B cell (primary cell): ENCODE results near the gene CTIF. TPM values are rescaled to one million over a fixed set of nuclear protein-coding genes. Genes with fewer than 3 reads are reported as not detected.

ENCODE experiments used
- ATAC-seq: fragments of 200-7000 bp; cut with Tn5 transposase; one replicate; pipeline ENCODE4 v1.10.0; 2021; ENCODE audit warnings: low read depth, mild to moderate bottlenecking, moderate number of reproducible peaks, moderate library complexity
- CTCF ChIA-PET: fragments of 350-600 bp; sonication (Branson Sonifier 250); formaldehyde crosslinking; loops from one replicate; lab custom pipeline; 2021; ENCODE audit warnings: antibody characterized with exemption, inconsistent platforms; lab: Charles Lee
- POLR2A ChIA-PET: fragments of 350-600 bp; sonication (Branson Sonifier 250); formaldehyde crosslinking; loops from one replicate; lab custom pipeline; 2021; ENCODE audit warnings: antibody characterized with exemption; lab: Charles Lee
- DNase-seq: peaks from one replicate; pipeline ENCODE4 v3.0.0; 2013
- H2AFZ ChIP-seq: 2 replicates; pipeline ENCODE4 v1.6.1; 2012; ENCODE audit warnings: mild to moderate bottlenecking, low read depth, low read length; ENCODE audit not compliant: insufficient read depth, poor library complexity, severe bottlenecking
- H3K27ac ChIP-seq, 2 donors: 1 replicate in 1 of 2; 2 replicates in 1 of 2; pipeline ENCODE4 v1.5.1; 2012 to 2013; ENCODE audit warnings: low read length in 2 of 2, mild to moderate bottlenecking in 2 of 2, moderate library complexity in 1 of 2
- H3K27me3 ChIP-seq, 4 experiments: fragments of 200-600 bp in 1 of 4; sonication (generic) in 1 of 4; replicated peaks in 1 of 4; 1 replicate in 2 of 4; 2 replicates in 2 of 4; pipeline versions ENCODE4 v1.6.1 to v1.7.0; 2013 to 2016; ENCODE audit warnings: low read length in 3 of 4, mild to moderate bottlenecking in 2 of 4, mixed read lengths in 1 of 4, moderate library complexity in 1 of 4; ENCODE audit not compliant: insufficient read depth in 4 of 4, control insufficient read depth in 3 of 4; ENCODE audit errors: control extremely low read depth in 1 of 4
- H3K36me3 ChIP-seq, 2 experiments: replicated peaks in 1 of 2; 1 replicate in 1 of 2; 2 replicates in 1 of 2; pipeline versions ENCODE4 v1.6.1 to v1.7.1; 2013; ENCODE audit warnings: low read length in 1 of 2; ENCODE audit not compliant: insufficient read depth in 2 of 2, control insufficient read depth in 1 of 2; ENCODE audit errors: control extremely low read depth in 1 of 2, extremely low read depth in 1 of 2
- H3K4me1 ChIP-seq, 2 donors: fragments of 200-600 bp in 1 of 2; sonication (generic) in 1 of 2; 1 replicate in 1 of 2; 2 replicates in 1 of 2; pipeline versions ENCODE4 v1.5.1 to v1.6.1; 2013 to 2017; ENCODE audit warnings: low read length in 2 of 2; ENCODE audit not compliant: control insufficient read depth in 2 of 2, insufficient read depth in 2 of 2
- H3K4me2 ChIP-seq: replicated peaks from 2 replicates; pipeline ENCODE3; 2012; ENCODE audit warnings: mild to moderate bottlenecking, low read depth, low read length; ENCODE audit not compliant: poor library complexity, severe bottlenecking
- H3K4me3 ChIP-seq, 5 experiments: fragments of 200-600 bp in 1 of 5; sonication (generic) in 1 of 5; 1 replicate in 3 of 5; 2 replicates in 2 of 5; pipeline versions ENCODE4 v1.5.1 to v1.7.0; 2011 to 2016; ENCODE audit warnings: low read length in 4 of 5, mild to moderate bottlenecking in 4 of 5, low read depth in 2 of 5, control low read depth in 1 of 5, moderate library complexity in 1 of 5; ENCODE audit not compliant: insufficient read depth in 1 of 5; ENCODE audit errors: control extremely low read depth in 1 of 5, extremely low read depth in 1 of 5
- H3K79me2 ChIP-seq: fragments of 200-600 bp; sonication (generic); one replicate; pipeline ENCODE4 v1.6.0; 2016; ENCODE audit warnings: low read length; ENCODE audit not compliant: control insufficient read depth, insufficient read depth
- H3K9ac ChIP-seq: fragments of 200-600 bp; sonication (generic); 2 replicates; pipeline ENCODE4 v1.6.1; 2017; ENCODE audit warnings: mild to moderate bottlenecking, low read length, moderate library complexity
- H3K9me3 ChIP-seq, 3 donors: one replicate each; pipeline versions ENCODE4 v1.6.1 to v1.7.1; 2013; ENCODE audit warnings: low read length in 2 of 3; ENCODE audit not compliant: control insufficient read depth in 2 of 3, insufficient read depth in 1 of 3; ENCODE audit errors: control extremely low read depth in 1 of 3
- H4K20me1 ChIP-seq: 2 replicates; pipeline ENCODE4 v1.6.0; 2012; ENCODE audit warnings: mild to moderate bottlenecking, low read length; ENCODE audit not compliant: insufficient read depth, control insufficient read depth, poor library complexity, severe bottlenecking
- H3K27ac Mint-ChIP-seq: one replicate; pipeline ENCODE4 v1.8.0; 2021; ENCODE audit warnings: mixed read lengths
- H3K27me3 Mint-ChIP-seq: one replicate; pipeline ENCODE4 v1.8.0; 2021; ENCODE audit warnings: mixed read lengths
- H3K4me1 Mint-ChIP-seq: one replicate; pipeline ENCODE4 v1.8.0; 2021; ENCODE audit warnings: mixed read lengths
- H3K4me3 Mint-ChIP-seq: one replicate; pipeline ENCODE4 v1.8.0; 2021; ENCODE audit warnings: mixed read lengths
- H3K9me3 Mint-ChIP-seq: one replicate; pipeline ENCODE4 v1.8.0; 2022; ENCODE audit warnings: mixed read lengths; ENCODE audit not compliant: insufficient read depth
- CTCF ChIP-seq: fragments of 200-600 bp; IDR thresholded peaks from one replicate; pipeline ENCODE4 v1.8.0; 2022; ENCODE audit warnings: antibody characterized with exemption, mild to moderate bottlenecking
- EZH2 ChIP-seq: IDR thresholded peaks from 2 replicates; pipeline ENCODE4 v1.6.1; 2012; ENCODE audit warnings: borderline replicate concordance, low read depth, mild to moderate bottlenecking, moderate library complexity, low read length; ENCODE audit not compliant: insufficient read depth, poor library complexity, severe bottlenecking
- WGBS: methylation state at CpG from one replicate; pipeline ENCODE4 v1.1.5; 2013; ENCODE audit warnings: missing lambda C conversion rate; ENCODE audit not compliant: insufficient coverage; 5-methylcytosine and 5-hydroxymethylcytosine counted together
- intact Hi-C: fragments of 100-400 bp; cut with micrococcal nuclease; formaldehyde crosslinking; loops from one replicate; pipeline ENCODE4 v1.10.0; 2022
- polyA plus RNA-seq: library from polyadenylated mRNA; depleted of rRNA; stranded (reverse); fragments of >200 nt; gene quantifications from 2 replicates; pipeline ENCODE4 v1.2.3, GENCODE V29; 2012
- total RNA-seq, 2 donors: library from RNA; stranded (reverse); fragments of 120-200 nt in 1 of 2; gene quantifications; 1 replicate in 1 of 2; 2 replicates in 1 of 2; pipeline versions ENCODE4 v1.2.3 to v1.2.4, GENCODE V29; 2013 to 2022

CTIF gene
- total and polyA plus RNA-seq, 2 donors (not counting 1 experiment from before 2014, with no cell fraction given), result 3.6 to 16.2 TPM

DNA sequence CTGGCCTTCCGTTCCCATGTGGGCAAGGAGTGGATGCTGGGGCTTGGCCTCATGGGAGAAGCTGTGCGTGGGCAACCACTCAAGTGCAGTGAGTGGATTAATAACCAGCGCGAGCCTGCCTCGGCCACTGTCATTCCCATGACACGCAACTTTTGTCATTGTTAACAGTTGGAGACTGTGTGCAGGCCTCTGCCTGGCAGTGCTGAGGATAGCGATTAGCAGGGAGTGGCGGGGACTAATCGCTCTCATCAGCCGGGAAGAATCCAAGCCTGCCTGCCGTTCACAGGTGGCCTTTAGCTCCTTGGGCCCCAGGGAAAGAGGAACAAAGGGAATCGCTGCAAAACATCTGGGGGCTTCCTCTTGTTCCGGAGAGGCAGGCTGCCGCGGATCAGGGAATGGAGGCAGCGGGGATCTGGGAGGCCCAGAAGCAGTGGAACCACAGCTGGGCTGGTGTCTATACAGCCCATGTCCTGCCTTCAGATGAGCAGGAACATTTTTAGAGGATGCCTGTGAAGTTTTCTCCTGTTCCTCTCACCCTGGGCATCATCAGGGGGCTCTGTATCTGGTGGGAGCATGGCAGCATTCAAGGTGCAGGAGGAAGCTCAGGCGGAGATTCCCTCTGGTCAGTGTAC is 53.8 kb downstream of the CTIF start:
- H3K4me2 ChIP-seq, result no peak overlapping the region
- TF ChIP-seq EZH2 (no peak), CTCF (no peak)
- H3K4me1 ChIP-seq, result no peaks in the 10 kb centered on the region
- ChIA-PET POLR2A (no interaction called here), CTCF (no interaction called here)
- H3K27ac ChIP-seq, result no peak overlapping the region
- ATAC-seq, result no peak
- no peak overlapping the region for H3K9ac ChIP-seq
- no peaks in the 10 kb centered on the region for H3K27me3 ChIP-seq
- H3K9me3 ChIP-seq, result no peaks in the 10 kb centered on the region
- no peak overlapping the region for H3K4me3 ChIP-seq
- 94% methylated on average over 17 of the region's 17 CpGs for WGBS
- no peaks in the 10 kb centered on the region for H3K79me2 ChIP-seq
- no peaks in the 10 kb centered on the region for H3K9me3 Mint-ChIP-seq
- no peaks in the 10 kb centered on the region for H3K27me3 Mint-ChIP-seq
- no peaks in the 10 kb centered on the region for H4K20me1 ChIP-seq
- H3K4me1 Mint-ChIP-seq, result no peaks in the 10 kb centered on the region
- H3K4me3 Mint-ChIP-seq, result no peak overlapping the region
- intact Hi-C loops, result no loop called here
- no peak overlapping the region for H2AFZ ChIP-seq
- DNase-seq, result no peak
- no peak overlapping the region for H3K27ac Mint-ChIP-seq
- H3K36me3 ChIP-seq, result no peaks in the 10 kb centered on the region

- Mint-ChIP-seq H3K4me1 (no peaks in the 10 kb centered on the region), H3K27ac (no peak overlapping the region), H3K9me3 (no peaks in the 10 kb centered on the region), H3K27me3 (no peaks in the 10 kb centered on the region), H3K4me3 (no peak overlapping the region)
- Histone ChIP-seq H4K20me1 (no peaks in the 10 kb centered on the region), H3K4me1 (no peaks in the 10 kb centered on the region), H3K27ac (no peak overlapping the region), H3K27me3 (no peaks in the 10 kb centered on the region), H2AFZ (no peak overlapping the region), H3K9me3 (no peaks in the 10 kb centered on the region), H3K4me3 (no peak overlapping the region), H3K4me2 (no peak overlapping the region), H3K36me3 (no peaks in the 10 kb centered on the region), H3K79me2 (no peaks in the 10 kb centered on the region), H3K9ac (no peak overlapping the region)
- DNase-seq (no peak), ATAC-seq (no peak)
- 85% methylated on average over 12 of the region's 13 CpGs for WGBS
- TF ChIP-seq CTCF (no peak), EZH2 (no peak)
- CTCF ChIA-PET, result no interaction called here
- POLR2A ChIA-PET, result interaction anchor here (0.6 kb wide), 1 partner anchor 30 kb away, joined by 8 read pairs; no protein-coding TSS in a partner anchor
- intact Hi-C loops, result no loop called here
These were observed 55.8 kb downstream of the CTIF start for GRCh38 chr18:48594471-48595094.
